ENCODE data around the gene HCST.
"Not testable (repeated sequence)": the region's sequence is repeated elsewhere in the genome, so short reads cannot be mapped to it uniquely, and the experiment has no call there.

HCST gene

GRCh38 chr19:35901854-35902661 lies at the start of gene HCST:
Gene HCST (plus strand): TSS chr19:35902529. CDS start chr19:35902594, 65 bp downstream.
- FAIRE-seq, result no peak

GRCh38 chr19:35853038-35853756 lies 49.1 kb upstream of the HCST start:
- no peak for FAIRE-seq

GRCh38 chr19:35856546-35857149 lies 45.7 kb upstream of the HCST start, which contains the start of gene KIRREL2:
Gene KIRREL2 (plus strand): TSS chr19:35856911. CDS start chr19:35857120, 209 bp downstream.
- FAIRE-seq, result no peak

- no peak for FAIRE-seq
Measured at GRCh38 chr19:35858311-35858710, 44.0 kb upstream of the HCST start.

- no peak for FAIRE-seq
Measured at GRCh38 chr19:35859414-35859813, 42.9 kb upstream of the HCST start.

GRCh38 chr19:35860436-35860817 lies 41.9 kb upstream of the HCST start:
- no peak for FAIRE-seq

GRCh38 chr19:35860818-35861639 lies 41.3 kb upstream of the HCST start:
- no peak for FAIRE-seq

GRCh38 chr19:35861640-35862160 lies 40.6 kb upstream of the HCST start:
- FAIRE-seq, result no peak

- FAIRE-seq, result no peak
Measured at GRCh38 chr19:35862528-35862927, 39.8 kb upstream of the HCST start.

- FAIRE-seq, result no peak
Measured at GRCh38 chr19:35863018-35863417, 39.3 kb upstream of the HCST start.

GRCh38 chr19:35868172-35868822 lies 34.0 kb upstream of the HCST start, which contains the start of gene APLP1:
Gene APLP1 (plus strand): TSS chr19:35868574. CDS start chr19:35868637, 63 bp downstream.
- no peak for FAIRE-seq

GRCh38 chr19:35868823-35869326 lies 33.5 kb upstream of the HCST start:
- no peak for FAIRE-seq

- peak; percentile 76 for FAIRE-seq
Measured at GRCh38 chr19:35869327-35870123, 32.8 kb upstream of the HCST start.

- not testable (repeated sequence) for FAIRE-seq
Measured at GRCh38 chr19:35870124-35870736, 32.1 kb upstream of the HCST start.

- no peak for FAIRE-seq
Measured at GRCh38 chr19:35870798-35871197, 31.5 kb upstream of the HCST start.

- FAIRE-seq, result no peak
Measured at GRCh38 chr19:35871611-35872010, 30.7 kb upstream of the HCST start.

GRCh38 chr19:35872180-35872579 lies 30.1 kb upstream of the HCST start:
- FAIRE-seq, result no peak

- FAIRE-seq, result no peak
Measured at GRCh38 chr19:35874392-35874930, 27.9 kb upstream of the HCST start.

- FAIRE-seq, result no peak
Measured at GRCh38 chr19:35879068-35879467, 23.3 kb upstream of the HCST start.

- peak; percentile 19 for FAIRE-seq
Measured at GRCh38 chr19:35879770-35880317, 22.5 kb upstream of the HCST start.
